ENCODE results near the gene SHISA9.

GRCh38 chr16:13264749-13265552 lies 363.6 kb downstream of the SHISA9 start:
- TF ChIP-seq CTCF (IDR thresholded peaks at IDR 0.05; ENCODE audit: low read depth, low read length, poor library complexity, severe bottlenecking) = no peak
- no peak for TF ChIP-seq EZH2phosphoT487 (IDR thresholded peaks at IDR 0.05; ENCODE audit: borderline replicate concordance, low read length)
